ENCODE data around the gene NTHL1.

The NTHL1 gene

DNA sequence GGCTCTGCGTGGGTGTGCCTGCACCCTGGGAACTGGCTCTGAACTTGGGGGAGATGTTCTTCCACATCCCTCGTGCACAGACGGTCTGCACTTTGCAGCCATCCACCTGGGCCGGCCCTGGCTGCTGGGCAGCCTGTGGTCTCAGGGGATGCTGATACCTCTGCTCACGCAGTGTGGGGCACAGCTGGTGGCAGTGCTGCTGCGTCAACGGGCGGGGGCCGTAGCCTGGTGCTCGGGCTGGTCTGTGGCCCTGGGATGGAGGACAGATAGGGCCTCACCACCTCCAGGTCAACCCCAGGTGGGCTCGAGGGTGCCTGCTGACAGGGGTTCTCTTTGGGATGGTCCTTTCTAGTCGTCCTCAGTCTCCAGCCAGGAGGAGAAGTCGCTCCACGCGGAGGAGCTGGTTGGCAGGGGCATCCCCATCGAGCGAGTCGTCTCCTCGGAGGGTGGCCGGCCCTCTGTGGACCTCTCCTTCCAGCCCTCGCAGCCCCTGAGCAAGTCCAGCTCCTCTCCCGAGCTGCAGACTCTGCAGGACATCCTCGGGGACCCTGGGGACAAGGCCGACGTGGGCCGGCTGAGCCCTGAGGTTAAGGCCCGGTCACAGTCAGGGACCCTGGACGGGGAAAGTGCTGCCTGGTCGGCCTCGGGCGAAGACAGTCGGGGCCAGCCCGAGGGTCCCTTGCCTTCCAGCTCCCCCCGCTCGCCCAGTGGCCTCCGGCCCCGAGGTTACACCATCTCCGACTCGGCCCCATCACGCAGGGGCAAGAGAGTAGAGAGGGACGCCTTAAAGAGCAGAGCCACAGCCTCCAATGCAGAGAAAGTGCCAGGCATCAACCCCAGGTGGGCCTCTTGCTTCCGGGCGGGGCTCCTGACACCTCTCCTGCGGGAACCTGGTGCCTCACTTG is 36.5 kb upstream of the NTHL1 start:
- DNase-seq (ENCODE audit: low read depth), result no peak

DNA sequence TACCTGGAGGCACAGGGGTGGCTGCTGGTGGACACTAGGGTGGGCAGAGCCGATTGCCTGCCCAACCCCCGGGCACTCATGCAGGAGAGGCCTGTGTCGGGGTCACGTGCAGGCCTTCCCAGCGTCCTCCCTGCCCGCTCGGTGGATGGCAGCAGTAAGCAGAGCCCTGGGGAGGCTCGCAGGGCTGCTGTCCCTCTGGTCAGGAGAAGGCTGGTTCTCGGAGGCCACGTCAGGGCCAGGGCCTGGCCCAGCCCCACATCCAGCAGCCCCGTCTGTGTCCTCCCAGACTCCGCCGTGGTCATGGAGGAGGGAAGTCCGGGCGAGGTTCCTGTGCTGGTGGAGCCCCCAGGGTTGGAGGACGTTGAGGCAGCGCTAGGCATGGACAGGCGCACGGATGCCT is 35.8 kb upstream of the NTHL1 start:
- no peak for DNase-seq (ENCODE audit: low read depth)

DNA sequence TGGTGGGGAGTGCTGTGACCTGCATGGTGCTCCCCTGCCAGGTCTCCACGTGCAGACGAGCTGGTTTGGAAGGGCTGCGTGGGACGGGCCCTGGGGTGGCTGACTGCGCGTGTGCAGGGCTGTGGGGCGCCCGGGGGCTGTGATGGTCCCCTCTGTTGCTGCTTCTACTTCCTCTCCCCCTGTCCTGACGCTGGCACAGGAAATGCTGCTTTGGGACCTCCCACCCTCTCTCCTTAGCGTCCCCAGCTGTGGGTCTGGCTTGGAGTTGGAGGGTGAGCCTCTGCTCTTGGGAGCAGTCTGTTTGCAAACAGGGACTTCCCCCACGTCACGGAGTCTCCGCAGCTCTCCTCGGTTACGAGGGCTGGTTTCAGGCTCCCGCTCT is 35.3 kb upstream of the NTHL1 start:
- DNase-seq (ENCODE audit: low read depth), result no peak

DNA sequence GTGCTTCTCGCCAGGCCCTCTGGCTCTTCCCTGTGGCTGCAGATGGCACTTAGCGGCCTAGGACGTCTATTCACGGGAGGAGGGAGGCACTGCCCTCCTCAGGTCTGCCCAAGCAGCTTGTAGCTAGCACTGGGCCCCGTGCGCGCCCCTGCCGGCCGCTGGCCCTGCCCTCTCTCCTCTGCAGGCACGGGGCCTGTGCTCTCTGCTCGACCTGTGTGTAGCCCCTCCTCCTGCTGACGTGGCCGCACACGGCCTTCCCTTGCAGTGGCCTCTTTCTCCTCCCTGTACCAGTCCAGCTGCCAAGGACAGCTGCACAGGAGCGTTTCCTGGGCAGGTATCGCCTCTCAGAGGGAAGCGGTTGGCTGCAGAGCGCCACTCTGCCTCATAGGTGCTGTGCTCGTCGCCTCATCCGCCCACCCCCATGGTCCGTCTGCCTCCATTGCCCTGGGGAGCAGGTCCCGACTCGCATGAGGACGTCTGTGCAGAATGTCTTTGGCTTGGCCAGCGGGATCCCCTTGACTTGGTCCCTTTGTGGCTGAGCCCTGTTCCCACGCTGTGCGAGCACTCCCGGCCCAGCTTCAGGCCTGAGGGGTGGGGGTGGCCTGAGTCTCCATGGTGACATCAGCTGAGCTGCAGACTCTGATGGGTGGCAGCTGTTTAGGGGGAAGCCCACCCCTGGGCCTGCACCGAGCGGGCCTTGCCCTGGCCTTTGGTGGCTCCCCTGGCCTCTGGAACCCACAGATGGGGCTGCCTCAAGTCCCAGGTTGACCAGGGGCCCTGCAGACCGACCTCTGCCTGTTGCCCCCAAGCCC is 34.7 kb upstream of the NTHL1 start:
- no peak for DNase-seq (ENCODE audit: low read depth)

DNA sequence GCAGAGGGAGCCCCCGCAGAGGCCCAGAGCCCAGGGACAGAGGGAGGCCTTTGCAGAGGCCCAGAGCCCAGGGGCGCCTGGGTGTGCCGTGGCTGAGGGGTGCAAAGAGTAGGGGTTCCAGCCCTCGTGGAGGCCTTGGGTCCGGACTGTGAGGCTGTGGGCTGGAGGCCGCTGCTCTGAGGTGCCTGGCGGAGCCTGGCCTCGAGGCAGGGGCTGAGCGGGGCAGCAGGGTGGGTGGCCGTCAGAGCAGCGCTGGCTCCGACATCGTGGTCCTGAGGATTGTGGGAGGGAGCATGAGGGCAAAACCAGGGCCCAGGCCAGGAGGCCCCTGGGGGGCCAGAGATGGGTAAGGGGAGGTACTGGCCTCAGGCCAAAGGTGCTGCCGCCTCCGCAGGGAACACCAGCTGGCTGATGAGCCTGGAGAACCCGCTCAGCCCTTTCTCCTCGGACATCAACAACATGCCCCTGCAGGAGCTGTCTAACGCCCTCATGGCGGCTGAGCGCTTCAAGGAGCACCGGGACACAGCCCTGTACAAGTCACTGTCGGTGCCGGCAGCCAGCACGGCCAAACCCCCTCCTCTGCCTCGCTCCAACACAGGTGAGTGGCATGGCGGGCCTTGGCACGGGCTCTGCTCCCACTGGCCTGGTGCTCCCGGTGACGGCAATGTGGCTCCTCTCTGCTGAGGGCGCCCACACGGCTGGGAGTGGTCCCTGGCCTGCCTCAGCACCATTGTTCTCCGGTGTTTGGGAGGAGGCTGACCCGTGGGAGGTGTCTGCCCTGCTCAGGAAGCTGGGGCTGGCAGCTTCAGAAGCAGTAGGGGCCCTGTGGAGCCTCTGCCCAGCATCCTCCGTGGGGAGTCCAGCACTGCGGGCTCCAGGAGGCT is 33.8 kb upstream of the NTHL1 start:
- DNase-seq (ENCODE audit: low read depth), result no peak

DNA sequence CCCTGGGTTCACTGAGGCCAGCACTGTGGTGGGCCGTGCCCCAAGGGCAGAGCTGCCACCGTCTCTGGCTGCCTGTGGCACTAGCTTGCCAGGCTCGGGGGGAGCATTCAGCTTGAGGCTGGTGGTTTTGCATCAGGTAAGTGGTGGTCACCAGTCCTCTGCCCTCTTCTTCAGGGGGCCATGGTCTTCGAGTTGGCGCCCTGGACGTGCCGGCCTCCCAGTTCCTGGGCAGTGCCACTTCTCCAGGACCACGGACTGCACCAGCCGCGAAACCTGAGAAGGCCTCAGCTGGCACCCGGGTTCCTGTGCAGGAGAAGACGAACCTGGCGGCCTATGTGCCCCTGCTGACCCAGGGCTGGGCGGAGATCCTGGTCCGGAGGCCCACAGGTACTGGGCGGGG is 32.4 kb upstream of the NTHL1 start:
- DNase-seq (ENCODE audit: low read depth), result no peak

DNA sequence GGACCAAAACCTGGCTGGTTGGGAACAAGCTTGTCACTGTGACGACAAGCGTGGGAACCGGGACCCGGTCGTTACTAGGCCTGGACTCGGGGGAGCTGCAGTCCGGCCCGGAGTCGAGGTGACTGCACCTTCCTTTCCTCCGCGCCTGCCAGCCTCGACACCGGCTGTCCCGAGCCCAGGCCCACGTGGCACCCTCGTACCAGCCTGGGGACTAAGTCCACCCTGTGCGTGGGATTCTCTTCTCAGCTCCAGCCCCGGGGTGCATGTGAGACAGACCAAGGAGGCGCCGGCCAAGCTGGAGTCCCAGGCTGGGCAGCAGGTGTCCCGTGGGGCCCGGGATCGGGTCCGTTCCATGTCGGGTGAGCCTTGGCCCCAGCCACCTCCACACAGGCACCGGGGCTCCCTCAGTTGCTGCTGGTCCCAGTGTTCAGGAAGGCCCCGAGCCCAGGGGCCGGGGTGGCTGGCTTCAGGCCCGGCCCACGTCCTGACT is 31.7 kb upstream of the NTHL1 start:
- DNase-seq (ENCODE audit: low read depth), result no peak

DNA sequence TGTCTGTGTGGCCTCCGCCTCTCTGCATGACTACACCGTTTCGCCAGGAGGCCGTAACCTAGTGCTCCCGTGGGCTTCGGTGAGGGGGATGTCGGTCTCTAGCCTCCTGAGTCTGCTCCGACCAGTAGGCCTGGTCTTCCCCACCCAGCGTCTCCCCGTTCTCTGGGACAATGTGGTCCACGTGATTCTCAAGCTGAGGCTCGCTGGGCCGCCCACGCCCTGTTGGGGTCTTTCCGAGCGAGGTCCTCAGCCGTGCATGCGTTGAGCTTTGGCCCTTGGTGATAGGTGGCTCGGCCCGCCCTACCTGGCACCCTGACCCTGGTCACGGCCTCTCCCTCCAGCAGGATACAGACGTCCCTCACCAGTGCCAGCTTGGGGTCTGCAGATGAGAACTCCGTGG is 31.1 kb upstream of the NTHL1 start:
- DNase-seq (ENCODE audit: low read depth), result no peak

DNA sequence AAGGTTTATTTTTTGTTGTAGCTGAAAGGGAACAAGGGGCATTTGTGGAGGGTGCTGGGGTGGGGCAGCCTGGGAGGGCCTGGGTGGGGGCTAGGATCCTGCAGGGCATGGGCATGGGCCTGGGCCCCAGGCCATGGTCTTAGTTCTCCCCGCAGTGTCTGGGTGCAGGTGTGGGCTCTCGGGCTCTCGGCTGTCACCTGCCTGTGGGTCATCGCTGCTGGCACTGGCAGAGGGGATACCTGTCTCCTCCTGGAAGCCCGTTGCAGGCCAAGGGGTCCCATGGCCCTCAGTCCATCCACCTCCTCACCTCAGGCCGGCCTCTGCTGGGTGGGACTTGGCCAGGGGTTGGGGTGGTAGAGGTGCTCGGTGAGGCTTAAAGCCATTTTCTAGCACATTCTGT is 30.5 kb upstream of the NTHL1 start:
- DNase-seq (ENCODE audit: low read depth), result no peak

DNA sequence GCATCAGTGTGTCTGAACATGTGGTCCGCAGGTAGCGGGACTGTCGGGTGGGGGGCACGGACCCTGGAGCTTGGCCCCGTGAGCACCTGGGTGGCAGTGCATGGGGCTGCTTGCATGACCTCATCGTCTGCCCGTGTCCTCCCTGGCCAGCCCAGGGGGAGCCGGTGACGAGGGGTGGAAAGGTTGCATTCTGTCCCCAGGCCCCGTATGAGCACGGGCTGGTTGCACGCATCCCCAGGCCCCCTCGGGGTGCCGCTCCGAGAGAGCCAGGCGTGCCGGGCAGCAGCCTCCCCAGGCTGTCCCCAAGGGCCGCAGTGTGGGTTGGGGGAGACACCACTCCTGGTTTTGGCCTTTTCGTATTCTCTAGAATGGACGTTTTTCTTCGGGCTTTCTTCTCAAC is 30.1 kb upstream of the NTHL1 start:
- no peak for DNase-seq (ENCODE audit: low read depth)

DNA sequence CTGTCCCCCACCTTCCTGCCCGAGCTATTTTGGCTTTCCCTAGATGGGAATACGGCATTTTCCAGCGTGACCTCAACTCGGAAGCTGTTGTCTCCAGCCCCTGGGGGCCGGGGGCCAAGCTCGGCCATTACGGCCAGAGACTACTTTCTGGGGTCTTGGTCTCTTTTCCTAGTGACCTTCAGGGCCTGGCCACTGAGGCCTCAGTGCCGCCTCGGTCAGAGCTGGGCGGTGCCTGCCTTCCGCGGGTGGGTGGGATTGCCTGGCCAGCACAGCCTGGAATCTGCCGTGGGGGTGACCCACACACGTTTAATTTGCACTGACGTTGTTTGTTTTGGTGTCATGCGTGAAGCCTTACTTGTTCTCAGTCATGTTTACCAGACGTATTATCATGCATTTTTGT is 29.4 kb upstream of the NTHL1 start:
- no peak for DNase-seq (ENCODE audit: low read depth)

DNA sequence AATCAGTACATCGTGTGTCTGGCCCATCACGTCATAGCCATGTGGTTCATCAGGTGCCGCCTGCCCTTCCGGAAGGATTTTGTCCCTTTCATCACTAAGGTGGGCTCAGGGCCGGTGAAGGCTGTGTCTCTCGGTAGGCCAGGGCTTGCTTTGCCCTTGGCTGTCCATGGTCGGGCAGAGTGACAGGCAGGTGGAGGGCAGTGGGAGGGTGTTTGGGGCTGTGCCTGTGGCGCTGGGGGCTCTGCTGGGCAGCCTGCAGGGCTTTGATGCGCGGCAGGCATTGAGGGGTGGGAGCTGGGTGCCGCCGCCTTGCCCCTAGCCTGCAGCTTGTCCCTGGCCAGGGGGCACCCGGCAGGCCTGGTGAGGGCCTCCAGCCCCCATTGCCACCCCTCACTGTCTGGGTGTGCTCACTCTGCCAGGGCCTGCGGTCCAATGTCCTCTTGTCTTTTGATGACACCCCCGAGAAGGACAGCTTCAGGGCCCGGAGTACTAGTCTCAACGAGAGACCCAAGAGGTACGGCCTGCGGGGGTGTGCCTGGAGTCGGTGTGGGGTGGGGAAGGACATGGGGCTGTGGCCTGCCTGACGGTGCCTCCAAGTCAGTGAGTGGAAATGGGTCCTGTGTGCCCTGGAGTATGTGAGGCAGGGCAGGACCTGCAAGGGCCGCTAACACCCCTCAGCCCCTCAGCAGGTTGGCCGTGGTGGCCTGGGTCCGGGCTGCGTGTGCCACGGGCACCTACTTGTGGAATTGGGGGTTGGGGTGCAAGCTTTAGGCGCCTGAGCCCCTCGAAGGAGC is 28.6 kb upstream of the NTHL1 start:
- no peak for DNase-seq (ENCODE audit: low read depth)

DNA sequence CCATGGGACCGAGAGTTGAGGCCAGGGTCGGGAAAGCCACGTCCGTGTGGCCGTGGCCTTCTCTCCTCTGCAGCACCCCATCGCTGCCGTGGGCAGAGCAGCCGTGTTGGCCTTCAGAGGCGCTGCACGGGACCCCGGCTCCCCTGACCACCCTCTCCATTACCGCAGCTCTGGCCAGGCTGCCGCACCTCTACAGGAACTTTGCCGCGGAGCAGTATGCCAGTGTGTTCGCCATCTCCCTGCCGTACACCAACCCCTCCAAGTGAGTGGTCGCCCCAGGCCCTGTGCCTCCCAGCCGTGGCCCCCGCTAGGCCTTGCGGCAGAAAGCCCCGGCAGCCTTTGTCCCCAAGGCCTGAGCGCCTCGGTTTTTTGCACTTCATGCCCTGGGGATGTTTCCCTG is 28.0 kb upstream of the NTHL1 start:
- DNase-seq (ENCODE audit: low read depth), result no peak

DNA sequence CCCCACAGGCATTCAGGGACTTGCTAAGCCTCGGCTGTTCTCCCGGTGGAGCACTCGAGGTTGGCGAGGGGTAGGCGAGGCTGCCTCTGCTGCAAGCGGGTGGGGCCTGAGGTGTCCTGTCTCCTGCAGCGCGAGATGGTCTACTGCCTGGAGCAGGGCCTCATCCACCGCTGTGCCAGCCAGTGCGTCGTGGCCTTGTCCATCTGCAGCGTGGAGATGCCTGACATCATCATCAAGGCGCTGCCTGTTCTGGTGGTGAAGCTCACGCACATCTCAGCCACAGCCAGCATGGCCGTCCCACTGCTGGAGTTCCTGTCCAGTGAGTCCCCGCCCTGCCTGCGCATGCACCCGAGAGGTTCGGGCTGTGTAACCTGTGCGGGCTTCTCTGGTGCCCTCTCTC is 26.4 kb upstream of the NTHL1 start:
- no peak for DNase-seq (ENCODE audit: low read depth)

DNA sequence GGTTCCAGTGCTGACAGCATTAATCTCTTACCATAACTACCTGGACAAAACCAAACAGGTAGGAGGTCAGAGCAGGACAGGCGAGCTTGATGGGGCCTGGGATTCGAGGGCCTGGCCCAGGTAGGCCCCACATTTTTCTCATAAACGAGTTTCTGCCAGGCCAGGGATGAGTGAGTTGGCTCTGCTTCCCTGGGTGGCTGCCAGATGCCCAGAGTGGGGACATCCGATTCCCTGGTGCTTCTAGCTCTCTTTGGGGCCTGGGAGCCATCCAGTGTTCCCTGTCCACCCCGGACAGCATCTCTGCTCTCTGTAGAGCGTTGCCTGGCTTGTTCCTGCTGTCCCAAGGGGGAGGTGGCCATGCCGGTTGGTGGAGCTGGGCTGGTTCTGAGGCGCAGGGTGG is 25.3 kb upstream of the NTHL1 start:
- DNase-seq (ENCODE audit: low read depth), result no peak

DNA sequence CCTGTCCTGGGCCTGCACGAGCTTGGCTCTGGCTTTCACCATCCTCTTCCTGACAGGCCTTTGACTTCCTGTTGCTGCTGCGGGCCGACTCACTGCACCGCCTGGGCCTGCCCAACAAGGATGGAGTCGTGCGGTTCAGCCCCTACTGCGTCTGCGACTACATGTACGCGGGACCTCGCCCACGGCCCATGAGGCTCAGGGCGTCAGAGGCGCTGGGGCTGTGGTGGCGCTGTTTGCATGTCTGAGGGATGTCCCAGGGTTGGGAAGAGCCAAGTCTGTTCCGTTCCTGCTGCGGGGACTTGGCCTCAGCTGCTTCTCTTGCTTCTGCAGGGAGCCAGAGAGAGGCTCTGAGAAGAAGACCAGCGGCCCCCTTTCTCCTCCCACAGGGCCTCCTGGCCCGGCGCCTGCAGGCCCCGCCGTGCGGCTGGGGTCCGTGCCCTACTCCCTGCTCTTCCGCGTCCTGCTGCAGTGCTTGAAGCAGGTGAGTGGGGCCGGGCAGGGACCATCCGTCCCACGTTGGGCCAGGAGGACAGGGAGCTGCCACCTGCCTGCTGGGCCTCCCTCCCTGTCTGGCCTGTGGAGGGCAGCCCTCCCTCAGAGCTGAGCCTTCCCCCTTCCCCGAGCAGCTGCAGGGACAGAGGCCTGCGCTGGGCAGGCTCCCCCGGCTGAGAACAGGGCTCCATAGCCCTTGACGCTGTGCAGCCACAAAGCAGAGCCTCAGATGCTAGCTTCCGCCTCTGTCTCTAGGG is 24.0 kb upstream of the NTHL1 start:
- no peak for DNase-seq (ENCODE audit: low read depth)

DNA sequence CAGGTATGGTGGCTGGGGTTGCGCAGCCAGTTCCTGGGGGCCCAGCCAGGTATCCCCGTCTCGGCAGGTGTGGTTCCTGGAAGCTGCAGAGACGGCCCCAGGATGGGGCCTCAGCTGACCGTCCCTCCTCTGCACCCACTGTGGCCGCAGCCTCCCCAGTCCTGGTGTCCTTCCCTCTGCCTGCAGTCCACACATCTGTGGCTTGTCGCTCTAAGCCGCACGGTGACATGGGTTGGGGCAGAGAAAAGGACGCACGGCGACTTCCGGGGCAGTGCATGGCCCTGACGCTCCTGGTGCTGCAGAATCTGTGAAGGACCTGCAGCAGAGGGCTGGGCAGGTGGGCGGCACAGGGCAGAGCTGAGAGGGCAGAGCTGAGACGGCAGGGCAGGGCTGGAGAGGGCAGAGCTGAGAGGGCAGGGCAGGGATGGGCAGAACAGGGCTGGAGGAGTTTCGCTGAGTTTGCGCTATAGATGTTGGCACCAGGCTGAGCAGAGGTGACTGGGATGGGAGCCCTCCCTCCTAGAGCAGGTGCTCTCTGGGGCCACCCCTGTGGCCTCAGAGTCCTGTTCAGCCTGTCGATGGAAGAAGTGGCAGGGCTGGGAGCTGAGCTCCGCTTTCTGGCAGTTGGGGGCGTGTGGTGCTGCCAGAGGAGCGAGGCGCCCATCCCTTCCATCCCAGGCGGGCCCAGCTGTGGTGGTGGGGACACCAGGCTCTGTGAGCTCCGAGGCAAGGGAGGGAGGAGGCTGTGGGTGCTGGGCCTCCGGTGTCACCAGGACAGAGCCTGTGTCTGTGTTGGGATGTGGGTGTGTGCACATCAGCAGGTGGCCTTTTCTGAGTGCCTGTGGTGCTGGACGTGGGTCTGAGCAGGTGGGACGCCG is 23.2 kb upstream of the NTHL1 start:
- DNase-seq (ENCODE audit: low read depth), result no peak

DNA sequence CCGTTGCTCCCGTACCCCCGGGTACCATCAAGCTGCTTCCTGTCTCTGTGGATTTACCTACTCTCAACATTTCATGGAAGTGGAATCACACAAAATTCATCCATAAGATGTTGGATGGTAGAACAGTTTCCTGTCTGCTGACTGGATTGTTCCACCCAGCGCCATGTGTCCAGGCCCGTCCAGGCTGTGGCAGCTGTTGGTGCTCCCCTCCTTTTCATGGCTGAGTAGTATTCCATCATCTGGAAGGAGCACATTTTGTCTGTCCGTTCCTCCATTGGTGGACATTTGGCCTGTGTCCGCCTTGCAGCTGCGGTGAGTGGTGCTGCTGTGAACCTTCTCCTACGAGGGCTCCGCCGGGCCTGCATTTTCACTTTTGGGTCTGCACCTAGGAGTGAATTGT is 18.5 kb upstream of the NTHL1 start:
- DNase-seq (ENCODE audit: low read depth), result no peak

DNA sequence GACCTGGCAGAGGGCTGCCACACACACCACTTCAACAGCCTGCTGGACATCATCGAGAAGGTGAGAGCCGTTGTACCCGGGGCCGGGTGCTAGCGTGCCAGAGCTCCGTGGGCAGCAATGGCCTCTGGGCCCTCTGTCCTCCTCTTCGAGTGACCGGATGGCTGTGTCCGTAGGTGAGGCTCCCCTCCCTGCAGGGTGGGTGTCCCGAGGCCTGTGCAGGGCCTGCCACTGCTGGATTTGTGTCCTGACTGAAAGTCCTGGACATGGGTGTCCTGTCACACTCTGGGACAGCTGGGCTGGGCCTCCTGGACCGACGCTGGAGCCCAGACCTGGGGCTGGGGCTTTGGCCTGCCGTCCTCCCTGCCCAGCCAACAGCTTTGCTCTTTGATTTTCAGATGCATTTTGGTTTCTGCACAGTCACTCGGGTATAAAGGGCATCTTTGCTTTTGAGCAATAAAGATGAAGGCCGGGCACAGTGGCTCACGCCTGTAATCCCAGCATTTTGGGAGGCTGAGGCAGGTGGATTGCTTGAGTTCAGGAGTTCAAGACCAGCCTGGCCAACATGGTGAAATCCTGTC is 16.8 kb upstream of the NTHL1 start:
- no peak for DNase-seq (ENCODE audit: low read depth)
